Hematopoietic multipotent progenitor cell treated with erythropoietin and hydrocortisone succinate and interleukin-3 and kit ligand, for 8 days (in vitro differentiated cells): ENCODE results near the gene PRKN.

Experiments
- DNase-seq: peaks from one replicate; pipeline ENCODE4 v3.0.0-alpha.2; 2015

The PRKN gene

DNA sequence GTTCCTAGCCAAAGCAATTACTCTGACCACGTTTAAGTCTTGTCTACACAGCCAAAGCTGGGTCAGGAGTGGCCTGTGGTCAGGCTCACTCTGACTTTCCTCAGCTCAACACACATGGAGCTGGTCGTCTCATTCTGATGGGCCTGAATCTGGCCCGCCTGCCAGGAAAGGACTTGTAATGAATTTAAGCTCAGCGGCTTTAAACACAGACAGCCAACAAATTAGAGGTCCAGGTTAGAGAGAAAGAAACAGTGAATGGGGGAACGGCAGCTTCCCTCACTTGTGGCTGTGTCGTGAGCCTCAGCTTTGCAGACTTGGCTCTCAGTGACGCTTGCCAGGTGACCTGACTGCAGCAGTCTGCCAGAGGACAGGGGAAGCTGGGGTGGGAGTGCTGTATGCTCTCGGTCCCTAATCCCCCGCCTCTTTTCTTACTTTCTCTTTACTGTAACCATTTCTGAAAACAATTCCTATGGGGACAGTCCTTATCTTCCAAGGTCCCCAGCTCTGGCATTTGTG is 1331.8 kb downstream of the PRKN start:
- DNase-seq: no peak

DNA sequence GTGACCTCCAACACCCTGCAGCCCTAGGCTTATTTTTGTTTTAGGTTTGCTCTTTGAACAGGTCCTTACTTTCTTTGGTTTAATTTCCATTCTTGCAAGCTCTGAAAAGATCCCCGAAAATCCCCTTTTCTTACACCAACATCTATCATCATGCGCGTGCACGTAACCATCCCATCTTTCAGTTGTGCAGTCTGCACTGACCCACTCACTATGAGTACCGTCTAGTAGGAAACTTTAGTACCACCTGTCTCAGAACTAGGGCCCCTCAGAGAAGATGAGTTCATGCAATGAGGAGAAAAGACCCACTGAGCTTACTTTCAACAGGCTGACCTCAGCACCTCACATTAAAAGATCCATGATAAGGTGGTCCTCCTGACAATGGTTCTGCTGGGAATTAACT is 1333.1 kb downstream of the PRKN start:
- DNase-seq: no peak

DNA sequence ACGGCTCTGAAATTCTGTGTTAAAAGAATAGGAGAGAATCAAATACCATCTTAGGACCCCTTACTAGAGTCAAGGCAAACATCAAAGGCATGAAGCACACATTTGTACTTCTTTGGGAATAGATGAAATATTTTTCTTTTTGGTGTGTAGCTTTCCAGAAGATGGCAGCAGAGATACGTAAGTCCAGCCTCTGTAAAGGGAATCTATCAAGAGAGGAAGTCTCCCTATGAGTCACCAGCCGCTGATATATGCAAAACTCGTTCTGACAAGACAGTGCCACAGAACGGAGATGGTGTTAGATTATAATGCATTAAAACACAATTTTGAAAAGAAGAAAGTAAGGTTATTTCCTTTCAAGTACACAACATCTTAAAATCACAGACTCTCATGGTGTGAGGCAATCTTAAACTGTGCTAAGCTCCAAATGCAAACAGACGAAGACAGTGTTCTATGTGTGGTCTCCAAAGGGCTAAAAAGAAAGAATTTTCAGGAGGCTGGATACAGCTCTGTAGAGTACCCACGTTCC is 1333.7 kb downstream of the PRKN start:
- DNase-seq: peak; percentile 72

DNA sequence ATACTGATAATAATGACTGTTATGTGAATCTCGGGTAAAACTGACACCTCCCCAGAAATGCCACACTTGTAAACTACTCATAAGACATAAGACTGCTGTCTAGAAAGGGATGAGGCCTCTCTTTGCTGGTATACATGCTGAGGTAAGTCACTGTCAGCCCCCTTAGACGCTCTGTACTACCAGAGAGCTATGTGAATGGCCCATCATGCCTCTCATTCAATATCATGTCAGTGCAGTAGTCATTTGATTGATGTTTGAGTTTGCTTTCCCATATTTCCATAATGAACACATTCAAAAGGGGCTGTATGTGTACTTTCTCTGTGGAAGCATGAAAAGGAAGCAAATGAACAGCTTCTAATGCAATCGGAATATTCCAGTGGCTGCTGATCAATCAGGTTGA is 1334.3 kb downstream of the PRKN start:
- no peak for DNase-seq

DNA sequence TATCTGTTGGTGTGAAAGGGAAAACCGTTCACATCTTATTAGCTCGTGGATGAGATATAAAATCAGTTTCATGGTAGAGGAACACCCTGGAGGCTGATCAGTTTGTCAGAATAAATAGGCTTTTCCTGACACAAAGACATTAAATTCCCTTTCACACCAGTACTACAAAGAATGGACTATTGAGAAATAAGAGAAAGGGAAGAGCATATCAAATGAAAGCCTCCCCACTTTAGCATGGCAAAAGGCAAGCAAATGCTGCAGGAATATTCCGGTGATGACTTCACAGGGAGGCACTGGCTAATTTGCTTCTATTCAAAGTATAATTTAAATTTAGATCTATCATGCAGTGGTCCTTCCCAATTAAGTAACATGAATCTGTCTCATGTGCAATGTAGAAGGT is 1337.8 kb downstream of the PRKN start:
- DNase-seq: no peak

DNA sequence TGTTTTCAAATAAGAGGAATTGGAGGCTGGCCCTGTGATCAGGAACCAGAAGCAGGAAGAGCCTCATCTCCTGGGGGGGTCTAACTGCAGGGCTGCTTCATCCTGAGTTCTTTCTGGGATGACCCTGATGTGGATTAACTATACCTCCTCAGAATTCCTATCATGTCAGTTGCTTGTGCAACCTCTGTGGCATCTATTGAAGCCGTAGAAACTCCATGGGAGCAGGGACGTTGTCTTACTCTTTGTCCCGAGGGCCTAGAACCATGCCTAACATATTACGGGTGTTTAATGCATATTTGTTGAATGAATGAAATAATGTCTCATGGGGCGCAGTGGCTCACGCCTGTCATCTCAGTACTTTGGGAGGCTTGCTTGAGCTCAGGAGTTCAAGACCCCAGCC is 1343.6 kb downstream of the PRKN start:
- no peak for DNase-seq

DNA sequence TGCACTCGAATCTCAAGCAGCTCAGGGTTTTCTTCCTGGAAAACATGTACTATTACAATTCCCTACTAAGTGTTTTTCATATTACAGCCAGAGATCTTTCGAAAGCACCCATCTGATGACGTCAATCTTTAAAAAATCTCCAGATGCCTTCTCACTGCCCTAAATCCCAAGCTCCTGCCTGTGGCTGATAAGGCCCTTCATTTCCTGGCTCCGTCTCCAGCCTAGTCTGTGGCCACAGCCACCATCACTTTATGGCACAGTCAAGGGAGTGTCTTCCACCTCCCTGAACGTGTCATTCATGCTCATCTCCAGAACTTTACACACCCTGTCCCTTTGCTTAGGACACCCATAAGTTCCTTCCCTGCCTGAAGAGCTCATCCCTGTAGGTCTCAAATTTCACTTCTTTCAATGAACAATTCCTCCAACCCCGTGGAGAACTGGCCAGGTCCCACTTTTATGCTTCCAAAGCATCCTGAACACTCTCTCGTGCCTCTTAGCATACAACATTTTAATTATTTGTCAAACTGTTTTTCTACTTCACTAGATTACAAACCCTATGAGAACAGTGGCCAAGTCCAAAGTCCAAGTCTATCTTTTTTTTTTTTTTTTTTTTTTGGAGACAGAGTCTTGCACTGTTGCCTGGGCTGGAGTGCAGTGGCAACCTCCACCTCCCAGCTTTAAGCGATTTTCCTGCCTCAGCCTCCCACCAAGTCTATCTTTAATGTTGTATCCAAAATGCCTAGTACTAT is 1347.6 kb downstream of the PRKN start:
- DNase-seq: peak; percentile 40

DNA sequence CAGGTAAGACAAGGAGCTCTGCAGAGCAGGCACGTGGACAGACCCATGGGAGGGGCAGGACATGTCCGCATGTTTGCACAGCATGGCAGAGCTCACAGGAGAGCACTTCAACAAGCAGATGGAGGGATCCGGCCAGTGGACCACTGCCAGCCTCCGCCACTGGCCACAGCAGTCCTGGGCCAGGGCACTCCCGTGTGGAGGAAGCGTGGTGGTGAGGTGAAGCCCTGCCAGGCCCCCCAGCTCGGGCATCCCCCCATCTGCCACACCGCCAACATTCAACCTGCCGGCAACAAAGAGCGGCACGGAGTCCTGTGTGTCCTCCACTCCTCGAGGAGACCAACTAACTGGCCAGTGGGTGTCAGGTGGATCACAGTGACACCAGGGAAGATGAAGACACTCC is 1349.5 kb downstream of the PRKN start:
- DNase-seq: no peak

DNA sequence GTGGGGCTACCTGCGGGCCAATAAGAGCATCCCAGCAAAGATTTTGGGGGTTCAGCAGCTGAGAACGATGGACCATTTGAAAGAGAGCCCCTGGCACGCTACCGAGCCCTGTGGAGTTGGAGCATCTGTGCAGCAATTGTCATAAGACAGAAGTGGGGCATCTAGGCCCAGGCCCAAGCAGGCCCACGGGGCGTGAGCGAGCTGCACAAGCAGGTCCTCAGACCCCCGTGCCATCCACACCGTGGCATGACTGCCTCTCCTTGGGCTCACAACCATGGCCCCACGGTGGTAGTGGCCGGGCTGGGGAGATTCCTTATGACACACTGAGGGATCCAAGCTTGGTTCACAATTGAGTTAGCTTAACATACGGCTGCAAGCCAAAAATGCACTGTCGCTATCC is 1350.5 kb downstream of the PRKN start:
- no peak for DNase-seq

DNA sequence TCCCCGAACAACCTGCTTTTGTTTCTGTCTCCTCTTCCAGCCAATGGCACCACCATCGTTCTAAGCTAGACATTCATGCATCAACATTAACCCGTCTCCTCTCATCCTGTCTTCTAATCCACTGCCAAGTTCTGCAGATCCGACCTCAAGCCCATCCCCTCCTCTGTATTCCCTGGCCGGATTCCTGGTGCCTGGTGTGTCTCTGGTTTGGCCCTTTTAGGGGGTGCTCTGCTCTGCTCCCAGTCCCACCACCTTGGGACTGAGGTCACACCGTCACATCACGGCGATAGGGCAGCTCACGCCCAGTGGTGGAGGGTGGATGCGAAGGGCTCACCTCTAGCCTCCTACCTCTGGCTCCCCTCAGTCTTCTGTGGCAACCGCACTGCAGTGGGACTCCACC is 1351.2 kb downstream of the PRKN start:
- no peak for DNase-seq

DNA sequence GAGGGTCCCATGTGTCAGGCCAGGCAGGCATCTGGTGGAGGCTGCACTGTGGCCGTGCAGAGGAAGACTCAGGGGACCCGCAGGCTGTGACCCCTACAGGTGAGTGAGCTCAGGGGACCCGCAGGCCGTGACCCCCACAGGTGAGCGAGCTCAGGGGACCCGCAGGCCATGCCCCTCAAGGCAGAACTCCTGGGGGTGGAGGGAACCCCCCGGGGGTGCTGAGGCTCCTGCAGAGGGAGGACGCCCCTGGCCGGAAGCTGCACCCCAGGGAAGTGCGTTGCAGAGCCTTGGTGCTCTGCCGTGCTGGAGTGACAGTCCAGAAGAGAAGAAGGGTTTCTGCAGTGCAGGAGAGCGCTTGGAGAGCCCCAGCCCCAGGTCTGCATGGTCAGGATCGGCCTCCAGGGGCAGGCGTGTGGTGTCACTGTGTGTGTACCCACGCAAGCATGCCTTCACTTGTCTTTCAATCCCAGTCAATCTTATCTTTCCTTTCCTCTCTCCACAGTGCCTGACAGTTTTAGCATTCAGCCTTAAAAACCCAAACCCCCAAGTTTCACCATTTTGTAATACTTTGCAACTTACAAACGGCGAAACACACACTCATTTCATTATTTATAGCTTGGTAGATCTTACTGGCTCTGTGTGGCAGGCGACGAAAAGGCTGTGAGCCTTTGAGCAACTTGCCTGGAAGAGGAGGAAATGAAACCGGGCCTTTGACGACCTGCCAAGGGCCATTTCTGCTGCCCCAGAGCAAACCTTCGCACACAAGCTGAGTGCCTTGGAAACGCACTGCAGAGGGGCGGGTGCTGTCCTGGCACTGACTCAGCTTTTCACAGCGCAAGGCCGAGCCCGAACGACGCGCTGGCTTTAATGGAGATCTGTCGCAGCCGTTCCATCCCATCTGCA is 1352.3 kb downstream of the PRKN start:
- no peak for DNase-seq

DNA sequence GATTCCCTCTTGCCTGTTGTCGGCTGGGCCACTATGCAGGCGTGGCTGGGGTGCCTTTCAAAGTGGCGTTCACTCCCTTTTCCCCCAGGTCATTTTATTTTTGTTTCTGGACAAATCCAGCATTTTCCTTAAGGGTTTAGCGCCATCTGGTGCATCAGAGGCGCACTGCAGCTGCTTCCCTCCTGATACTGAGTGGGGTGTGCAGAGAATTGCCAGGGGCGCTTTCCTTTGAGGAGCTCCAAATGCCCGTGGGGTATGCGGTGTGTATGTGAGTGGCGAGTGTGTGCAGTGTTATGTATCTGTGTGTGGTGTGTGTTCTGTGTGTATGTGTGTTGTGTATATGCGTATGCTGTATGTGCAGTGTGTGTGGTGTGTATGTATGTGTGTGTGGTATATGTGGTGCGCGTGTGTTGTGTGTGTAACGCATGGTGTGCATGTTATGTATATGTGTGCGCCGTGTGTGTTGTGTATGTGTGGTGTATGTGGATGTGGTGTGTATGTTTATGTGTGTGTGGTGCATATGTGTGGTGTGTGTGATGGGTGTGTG is 1353.6 kb downstream of the PRKN start:
- DNase-seq: peak; percentile 68

DNA sequence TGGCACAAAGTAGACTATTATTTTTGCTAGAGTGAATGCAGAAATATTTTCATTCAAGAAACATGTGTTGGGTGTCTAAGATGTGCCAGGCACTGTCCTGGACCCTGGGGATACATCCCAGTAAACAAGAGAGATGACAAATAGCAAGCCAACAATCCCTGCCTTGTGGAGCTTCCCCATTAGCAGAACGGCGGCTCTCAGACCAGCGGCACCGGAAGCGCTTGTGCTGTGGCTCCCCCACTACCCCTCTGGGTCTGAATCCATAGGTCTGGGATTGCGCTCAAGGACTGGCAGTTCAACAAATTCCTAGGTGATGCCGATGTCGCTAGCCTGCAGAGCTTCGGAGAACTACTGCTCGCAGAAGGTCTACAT is 1355.2 kb downstream of the PRKN start:
- DNase-seq: no peak

DNA sequence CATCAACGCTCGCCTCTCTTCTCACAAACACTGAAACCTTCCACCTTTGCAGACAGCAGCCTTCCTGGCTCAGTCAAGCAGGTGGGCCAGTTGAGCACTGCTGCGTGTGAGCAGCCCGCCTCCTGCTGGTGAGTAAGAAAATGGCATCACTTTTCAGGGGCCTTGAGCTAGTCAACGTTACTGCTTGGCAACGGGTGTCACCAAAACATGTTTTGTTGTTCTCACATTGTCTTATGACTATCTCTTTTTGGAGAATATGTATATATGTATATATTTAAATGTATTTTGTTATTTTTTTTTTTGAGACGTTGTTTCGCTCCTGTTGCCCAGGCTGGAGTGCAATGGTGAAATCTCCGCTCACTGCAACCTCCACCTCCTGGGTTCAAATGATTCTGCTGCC is 1356.7 kb downstream of the PRKN start:
- peak; percentile 71 for DNase-seq

DNA sequence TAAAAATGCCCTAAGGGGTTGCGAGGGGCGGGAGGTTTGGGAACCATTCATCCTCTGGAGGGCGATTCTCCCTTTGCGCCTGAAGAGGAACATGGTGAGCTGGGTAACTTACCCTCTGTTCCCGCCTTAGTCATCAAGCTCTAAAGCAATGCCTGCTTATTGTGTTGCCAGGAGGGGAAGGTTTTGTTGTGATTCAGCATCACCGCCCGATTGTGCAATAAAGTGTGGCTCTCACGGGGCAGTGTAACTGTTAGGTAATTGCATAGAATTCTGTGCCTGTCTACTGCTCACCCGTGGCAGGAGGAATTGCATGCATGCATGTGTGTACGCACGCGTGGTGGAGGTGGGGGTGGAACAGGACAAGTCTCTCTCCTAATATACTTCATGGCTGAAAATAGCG is 1358.2 kb downstream of the PRKN start:
- DNase-seq: no peak

DNA sequence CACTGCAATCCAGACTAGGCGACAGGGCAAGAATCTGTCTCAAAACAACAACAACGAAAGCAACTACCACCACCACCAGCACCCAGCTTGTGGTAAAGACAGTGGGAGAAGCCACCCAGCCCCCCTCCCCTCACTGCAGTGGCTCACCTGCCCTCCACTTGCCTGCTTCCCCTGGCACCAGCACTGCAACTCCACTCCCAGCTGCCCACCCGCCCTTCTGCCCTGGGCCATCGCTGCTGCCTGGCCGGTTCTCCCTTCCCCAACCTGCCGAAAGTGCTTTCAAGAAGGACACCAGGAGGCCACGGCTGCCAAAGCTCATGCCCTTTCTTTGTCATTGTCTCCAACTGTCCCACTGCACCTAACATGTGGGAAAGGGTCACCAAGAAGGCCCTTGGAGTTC is 1359.1 kb downstream of the PRKN start:
- DNase-seq: no peak

DNA sequence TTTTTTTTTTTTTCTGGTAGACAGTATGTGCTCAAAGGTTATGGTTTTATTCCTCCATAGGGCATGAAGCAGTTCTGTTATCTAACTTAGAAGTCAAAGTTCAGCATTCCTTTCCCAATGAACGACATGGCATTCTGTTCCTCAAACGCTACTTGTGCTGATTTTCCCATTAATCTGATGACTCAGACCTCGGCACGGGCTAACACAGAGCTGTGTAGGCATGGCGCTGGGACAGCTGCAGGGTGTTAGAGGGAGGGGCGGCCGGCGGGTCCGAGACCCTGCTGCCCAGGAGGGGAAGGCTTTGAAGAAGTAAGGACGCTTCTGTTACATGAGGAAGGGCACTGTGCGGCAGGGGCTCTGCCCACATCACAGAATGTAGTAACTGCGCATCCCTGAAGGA is 1360.1 kb downstream of the PRKN start:
- DNase-seq: no peak

DNA sequence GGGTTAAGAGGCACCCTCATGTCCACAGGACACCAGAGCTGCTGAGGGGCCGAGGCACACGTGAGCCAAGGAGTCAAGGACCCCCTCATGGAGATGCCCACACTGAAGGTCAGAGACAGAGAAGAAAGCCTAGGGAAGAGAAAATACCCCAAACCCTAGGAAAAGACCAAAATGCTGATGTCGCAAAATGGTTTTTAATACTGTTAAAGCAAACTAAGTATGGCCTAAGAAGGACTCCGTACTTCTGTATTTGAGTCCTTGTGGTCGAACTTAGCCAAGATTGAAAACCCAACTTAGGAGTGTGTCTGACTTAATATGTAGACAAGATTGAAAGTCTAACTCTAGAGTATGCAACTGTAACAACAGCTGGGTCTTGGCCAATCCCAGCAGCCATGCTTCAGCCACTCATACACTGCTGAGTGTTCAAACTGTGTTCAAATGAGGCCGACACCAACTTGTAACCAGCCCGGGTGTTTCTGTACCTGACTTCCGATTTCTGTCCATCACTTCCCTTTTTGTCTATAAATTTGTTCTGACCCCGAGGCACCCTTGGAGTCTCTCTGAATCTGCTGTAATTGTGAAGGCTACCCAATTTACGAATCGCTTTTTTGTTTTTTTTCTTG is 1361.2 kb downstream of the PRKN start:
- no peak for DNase-seq

DNA sequence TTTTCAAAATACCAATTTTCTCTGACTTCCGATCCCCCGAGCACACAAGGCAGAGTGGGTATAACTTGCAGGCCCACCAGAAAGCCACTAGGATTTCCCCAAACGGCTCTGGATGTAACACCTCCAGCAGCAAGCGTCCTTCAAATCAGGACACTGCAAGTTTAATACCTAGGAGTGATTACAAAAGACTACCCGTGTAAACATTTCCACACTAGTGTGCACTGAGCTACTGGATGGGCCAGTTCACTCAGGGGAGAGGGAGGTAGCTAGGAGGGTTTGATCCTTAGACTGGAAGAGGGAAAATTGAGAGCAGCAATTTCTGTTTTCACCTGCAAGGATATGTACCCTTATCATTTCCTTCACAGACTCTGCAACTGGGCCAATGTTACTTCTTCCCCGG is 1361.9 kb downstream of the PRKN start:
- no peak for DNase-seq

DNA sequence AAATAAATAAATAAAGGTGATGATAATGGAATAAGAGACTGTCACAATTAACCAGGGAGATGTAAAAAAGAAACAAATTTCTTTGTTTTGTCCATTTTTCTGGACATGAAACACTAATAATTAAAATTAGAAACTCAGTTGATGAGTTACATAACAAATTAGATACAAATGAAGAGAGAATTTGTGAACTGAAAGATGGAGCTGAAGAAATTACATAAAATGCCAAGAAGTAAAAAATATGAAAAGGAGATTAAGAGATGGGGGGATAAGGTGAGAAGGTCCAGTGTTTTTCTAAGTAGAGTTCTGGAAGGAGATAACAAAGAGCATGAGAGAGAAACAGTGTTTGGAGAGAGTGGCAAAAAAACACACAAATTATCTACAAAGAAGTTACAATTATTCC is 1364.3 kb downstream of the PRKN start:
- DNase-seq: no peak

DNA sequence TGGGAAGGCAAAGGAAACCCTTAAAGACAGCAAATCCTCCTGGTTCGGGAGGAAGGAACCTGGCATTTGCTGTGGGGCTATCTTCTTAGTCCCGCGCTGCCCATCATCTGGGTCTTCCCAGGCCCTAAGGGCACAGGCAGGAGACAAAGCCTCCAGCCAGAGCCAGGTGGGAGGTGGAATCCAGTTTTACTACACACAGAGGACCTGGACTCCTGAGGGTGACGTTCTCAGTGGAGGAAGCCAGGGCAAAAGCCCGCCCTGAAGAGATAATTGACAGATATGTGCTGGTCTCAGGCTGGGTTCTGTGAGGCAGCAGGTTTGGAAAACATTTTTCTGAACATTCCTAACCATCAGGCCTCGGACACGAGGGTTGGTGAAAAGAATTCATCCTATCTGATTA is 1365.3 kb downstream of the PRKN start:
- DNase-seq: no peak

DNA sequence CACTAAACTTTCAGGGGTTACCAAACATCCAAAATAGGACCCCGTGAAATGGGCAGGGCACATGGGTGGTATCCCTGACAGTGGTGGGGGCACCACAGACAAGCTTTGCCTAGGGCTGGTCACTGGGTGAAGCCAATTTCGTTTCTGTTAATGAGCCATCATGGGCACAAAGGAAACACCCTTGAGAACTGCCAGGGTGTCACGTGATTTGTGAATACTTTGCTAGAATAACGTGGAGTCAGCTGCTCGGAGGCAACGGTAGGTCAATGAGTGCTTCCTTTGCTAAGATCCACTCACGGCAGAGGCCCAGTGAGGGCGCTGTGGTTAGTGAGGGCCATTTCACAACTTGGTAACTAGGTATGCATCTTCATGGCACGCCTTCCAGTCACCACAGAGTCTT is 1366.0 kb downstream of the PRKN start:
- no peak for DNase-seq

DNA sequence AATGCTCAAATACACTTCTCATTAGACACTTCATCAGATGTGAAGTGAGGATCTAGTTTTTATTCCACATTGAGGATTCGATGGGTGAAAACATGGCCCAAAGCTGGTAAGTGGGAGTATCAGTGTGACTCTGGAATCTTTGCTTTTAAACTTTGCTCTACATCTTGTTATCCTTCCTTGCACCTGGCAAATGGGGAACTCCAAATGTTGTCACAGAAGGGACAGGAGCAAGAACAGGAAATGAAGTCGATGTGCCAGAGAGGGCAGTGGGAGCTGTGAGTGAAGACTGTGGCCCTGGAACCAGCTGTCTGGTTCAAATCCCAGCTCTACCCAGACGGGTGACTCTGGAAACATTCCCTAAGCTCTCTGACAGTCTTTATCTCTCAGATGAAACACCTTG is 1367.0 kb downstream of the PRKN start:
- DNase-seq: no peak
